HG03175 (cell line): ENCODE results near the gene C1QTNF9.
A peak's percentile ranks its signal among the peaks of the same experiment; 100 is the strongest.
"Not testable (repeated sequence)": the region's sequence is repeated elsewhere in the genome, so short reads cannot be mapped to it uniquely, and the experiment has no call there.

Source experiments
- ATAC-seq: cut with Tn5 transposase; IDR thresholded peaks from one replicate; pipeline ENCODE4 v1.9.1; 2021; ENCODE audit warnings: mild to moderate bottlenecking, moderate library complexity; ENCODE audit not compliant: unreplicated experiment

The C1QTNF9 gene, protein sequence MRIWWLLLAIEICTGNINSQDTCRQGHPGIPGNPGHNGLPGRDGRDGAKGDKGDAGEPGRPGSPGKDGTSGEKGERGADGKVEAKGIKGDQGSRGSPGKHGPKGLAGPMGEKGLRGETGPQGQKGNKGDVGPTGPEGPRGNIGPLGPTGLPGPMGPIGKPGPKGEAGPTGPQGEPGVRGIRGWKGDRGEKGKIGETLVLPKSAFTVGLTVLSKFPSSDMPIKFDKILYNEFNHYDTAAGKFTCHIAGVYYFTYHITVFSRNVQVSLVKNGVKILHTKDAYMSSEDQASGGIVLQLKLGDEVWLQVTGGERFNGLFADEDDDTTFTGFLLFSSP

DNA sequence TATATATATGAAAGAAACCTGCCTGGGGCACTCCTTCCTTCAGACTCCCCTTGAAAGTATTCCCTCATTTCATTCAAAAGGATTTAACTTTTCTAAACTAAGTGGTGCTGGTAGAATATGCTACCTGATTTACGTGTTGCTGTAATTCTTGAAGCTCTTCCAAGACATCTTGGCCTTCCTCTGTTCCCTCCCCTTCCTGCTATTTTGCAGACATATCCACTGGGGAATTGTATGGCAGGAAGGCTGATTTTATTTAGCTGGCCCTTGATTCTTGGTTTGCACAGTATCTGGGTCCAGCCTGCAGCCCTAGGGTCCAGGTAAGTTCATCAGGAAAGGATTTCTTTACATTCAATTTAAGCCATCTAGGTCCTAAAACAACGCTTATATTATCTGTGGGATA lies at the start of gene C1QTNF9:
Gene C1QTNF9, plus strand, starts transcription at position 281 of the 400 bp plus-strand sequence. CDS start 6,424 bp downstream, outside the sequence.
- ATAC-seq: not testable (repeated sequence)

DNA sequence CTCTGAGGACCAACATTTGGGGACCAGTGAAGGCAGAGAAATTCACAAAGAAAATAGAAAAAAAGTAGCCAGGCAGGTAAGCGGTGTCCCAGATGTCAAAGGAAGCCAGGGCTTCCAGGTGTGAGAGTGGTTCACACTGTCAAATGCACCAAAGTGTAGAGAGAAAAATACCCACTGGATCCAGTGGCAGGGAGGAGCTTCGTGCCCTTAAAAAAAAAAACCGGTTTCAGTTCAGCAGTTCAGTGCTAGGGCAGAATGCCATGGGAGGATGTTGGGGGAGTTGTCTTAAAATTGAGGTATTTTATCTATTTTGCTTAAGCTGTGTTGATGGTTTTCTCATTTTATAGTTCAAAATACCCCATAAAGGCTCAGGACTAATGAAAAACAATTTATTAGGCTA lies 47.8 kb upstream of the C1QTNF9 start:
- ATAC-seq: no peak

DNA sequence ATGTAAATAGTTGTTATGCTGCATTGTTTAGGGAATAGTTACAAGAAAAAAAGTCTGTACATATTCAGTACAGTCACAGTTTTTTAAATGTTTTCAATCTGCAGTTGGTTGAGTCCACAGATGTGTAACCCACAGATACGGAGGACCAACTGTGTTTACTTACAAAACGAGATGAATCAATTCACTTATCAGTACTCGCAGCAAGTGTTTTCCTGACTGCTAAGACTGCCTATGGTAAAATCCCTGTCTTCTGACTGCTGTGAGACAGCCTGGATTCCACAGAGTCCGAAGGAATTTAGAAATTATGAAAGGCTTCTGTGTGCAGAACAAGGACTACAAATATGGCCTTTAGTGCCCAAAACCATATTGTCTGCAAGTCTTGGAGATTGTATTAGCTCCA lies 45.7 kb upstream of the C1QTNF9 start:
- ATAC-seq: no peak

- peak; percentile 78 for ATAC-seq
These were observed 44.4 kb upstream of the C1QTNF9 start for GRCh38 chr13:24264976-24265375.

DNA sequence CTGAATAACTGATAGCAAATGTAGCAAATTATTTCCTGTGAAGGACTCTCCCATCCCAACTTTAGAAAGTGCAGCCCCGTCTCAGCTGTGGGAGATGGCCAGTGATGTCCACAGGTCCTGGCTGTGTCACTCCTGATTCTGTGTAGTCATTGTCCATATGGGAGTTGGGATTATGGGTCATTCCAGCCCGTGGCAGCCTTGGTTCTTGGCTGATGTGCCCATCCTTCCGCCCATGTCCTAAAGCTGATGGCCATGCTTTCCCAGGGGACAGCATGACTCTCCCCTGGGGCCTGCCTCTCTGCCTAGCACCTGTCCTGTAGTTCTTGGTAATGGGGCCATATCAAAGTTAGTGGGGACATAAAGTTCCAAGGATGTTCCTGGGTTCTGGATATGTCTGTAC lies 43.9 kb upstream of the C1QTNF9 start:
- no peak for ATAC-seq

DNA sequence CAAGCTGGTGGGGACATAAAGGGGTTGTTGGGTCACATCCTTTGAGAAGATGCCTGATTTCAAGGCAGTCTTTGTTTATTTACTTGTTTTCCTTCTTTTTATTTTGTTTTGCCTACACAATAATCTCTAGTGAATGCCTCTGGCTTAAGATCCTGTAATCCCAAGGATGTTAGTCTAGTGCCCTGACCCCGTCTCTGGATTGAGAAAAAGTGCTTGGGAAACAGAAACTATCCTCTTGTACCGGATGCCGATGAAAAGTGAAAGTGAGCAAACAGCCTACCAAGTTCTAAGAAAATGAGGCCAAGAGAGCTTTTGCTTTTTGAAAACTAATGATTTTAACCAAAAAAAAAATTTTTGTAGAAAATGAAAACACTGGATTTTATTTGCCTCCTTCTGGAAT lies 42.1 kb upstream of the C1QTNF9 start:
- ATAC-seq: no peak

GRCh38 chr13:24267801-24268200 lies 41.6 kb upstream of the C1QTNF9 start:
- no peak for ATAC-seq

- ATAC-seq: no peak
These were observed 39.6 kb upstream of the C1QTNF9 start for GRCh38 chr13:24269821-24270220.

- ATAC-seq: peak; percentile 47
These were observed 38.7 kb upstream of the C1QTNF9 start for GRCh38 chr13:24270639-24271141.

DNA sequence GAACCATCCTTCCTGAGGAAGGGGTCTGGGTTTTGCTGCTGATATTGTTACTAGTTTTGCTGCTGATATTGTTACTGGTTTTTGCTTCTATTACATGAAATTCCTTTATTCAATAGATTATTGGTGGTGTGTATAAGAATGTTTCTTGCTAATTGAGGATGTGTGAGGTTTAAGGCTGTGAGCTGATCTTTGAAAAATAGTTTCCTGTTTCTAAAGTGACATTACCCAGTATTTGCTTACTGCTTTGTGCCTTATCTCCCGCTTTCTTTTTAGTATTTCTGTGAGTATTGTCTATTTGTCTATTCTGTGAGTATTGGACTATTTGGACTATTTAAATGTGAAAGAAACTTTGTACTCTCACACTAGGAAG lies 38.2 kb upstream of the C1QTNF9 start:
- no peak for ATAC-seq

DNA sequence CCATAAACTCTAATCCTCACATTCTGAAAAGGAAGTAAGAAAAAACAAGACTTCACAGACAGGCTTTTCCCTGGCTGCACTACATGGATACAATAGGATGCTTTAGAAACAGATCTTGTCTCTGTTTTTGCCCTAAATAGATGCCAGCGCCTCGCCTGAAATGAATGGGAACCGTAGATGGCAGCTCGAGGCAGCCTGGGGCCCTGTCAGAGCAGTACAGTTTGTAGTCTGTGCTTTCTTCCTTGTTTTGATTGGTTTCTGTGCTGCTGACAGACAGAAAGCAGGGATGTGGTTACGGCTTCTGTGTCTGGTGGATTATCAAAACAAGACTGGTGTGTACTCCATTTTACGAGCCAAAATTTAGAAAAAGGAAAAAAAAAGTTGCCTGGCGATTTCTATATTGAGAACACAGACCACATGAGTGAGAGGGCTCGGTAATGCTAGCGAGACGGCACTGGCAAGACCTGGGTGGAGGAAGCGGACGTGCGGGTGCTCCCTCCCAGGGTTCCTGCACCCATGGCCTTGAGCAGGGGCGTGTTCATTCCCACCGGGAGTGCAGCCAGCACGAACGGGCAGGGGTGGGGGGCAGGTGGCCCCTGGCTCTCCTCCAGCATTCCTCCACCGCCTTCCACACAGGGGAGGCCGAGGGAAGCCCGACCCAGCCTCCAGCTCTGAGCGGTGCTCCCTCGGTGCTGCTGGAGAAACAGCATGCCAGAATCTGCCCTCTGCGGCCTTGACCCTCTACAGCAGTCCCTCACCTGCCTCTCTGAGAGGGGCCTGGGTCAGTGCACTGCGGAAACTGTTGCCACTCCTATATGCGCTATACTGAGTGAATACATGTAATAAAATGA lies 37.6 kb upstream of the C1QTNF9 start:
- ATAC-seq: peak; percentile 55

DNA sequence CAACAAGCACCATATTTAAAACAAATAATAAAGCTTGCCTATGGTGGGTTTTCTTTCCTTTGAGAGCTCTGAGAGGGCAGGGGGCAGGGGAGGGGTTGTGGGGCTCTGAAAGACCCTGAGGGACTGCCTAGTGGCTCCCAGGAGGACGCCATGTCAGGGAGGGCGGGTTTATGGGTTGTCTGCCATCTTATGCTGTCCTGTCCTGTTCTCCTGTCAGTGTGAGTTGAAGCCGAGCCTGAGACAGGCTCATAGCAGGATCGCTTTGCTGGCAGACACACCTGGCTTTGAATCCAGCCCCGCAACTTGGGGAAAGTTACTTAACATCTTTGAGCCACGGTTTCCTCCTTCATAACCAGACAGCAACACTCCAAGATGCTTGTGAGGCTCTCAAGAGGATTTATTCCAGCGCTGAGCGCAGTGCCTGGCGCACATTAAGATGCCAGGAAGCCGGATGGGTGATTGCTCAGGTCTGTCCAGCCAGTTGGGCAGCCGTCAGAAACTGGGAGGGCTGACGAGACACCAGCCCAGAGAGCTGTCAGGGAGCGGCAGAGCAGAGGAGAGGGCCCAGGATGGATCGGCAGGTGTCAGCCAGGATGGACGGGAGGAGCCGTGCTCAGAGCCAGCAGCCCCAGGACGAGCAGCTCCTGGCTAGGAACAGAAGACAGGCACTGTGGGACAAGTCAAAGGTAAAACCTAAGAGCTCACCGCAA lies 36.8 kb upstream of the C1QTNF9 start:
- ATAC-seq: no peak

GRCh38 chr13:24273926-24274325 lies 35.5 kb upstream of the C1QTNF9 start:
- no peak for ATAC-seq

GRCh38 chr13:24274452-24275021 lies 34.8 kb upstream of the C1QTNF9 start:
- peak; percentile 57 for ATAC-seq

GRCh38 chr13:24275041-24275440 lies 34.3 kb upstream of the C1QTNF9 start:
- no peak for ATAC-seq

DNA sequence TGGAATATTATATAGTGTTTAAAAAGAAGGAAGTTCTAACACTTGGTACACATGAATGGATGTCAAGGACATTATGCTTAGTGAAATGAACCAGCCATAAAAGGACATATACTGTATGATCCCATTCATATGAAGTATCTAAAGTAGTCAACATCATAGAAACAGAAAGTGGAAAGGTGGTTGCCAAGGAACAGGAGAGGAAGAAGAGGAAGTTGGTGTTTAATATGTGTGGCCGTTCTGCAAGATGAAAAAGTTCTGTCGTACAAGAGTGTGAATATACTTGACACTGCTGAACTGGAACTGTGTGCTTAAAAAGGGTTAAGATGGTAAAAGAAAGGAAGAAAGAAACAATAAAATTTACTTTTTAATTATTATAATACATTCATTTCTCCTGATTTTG lies 33.1 kb upstream of the C1QTNF9 start:
- ATAC-seq: peak; percentile 31

GRCh38 chr13:24276861-24277260 lies 32.5 kb upstream of the C1QTNF9 start:
- no peak for ATAC-seq

DNA sequence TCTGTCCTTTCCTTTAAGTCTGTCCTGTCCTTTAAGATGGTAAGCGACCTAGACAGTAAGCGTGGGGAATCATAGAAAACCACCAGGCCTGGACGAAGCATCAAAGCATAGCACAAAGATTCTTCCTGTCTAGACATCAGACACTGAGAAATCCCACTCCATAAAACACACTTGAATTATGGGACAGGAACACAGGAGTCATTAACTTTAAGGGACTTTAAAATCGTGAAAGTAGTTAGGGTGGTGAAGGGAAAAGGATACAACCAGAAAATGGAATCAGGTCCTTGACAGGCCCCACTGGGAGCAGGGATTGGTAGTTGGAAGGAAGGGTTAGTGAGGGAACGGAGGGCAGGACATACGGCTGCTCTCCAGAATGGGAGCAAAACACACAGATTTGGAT lies 31.6 kb upstream of the C1QTNF9 start:
- ATAC-seq: no peak

DNA sequence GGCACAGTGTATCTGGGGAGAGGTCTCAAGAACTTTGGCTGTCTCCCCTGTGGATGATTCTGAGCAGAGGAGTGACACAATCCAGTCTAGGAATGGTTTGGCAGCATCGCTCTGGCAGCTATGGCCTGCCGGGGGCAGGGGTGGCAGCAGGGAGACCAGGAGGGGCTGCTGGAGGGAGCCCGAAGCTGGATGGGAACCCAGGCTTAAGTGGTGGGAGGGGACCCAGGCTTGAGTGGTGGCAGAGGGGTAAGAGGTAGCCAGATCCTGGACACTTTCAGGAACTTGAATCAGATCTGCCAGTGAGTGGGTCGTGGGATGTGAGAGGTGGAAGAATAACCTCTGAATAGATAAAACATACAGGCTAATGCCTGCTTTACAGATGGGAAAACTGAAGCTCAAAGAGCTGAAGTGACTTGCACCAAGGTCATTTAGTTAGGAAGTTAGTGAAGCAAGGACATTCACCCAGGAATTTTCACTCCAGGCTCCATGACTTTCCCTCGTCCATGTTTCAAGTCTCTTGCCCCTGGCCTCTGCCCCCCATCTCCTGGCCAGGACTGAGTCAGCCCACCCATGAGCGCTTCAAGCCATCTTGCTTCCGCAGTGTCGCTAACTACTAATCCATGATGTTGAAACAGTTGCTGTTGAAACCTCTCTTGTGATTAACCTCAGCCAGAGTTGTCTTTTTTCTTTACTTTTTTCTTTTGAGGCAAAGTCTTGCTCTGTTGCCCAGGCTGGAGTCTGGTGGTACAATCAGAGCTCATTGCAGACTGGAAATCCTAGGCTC lies 29.9 kb upstream of the C1QTNF9 start:
- ATAC-seq: no peak

GRCh38 chr13:24280720-24281119 lies 28.7 kb upstream of the C1QTNF9 start:
- peak; percentile 74 for ATAC-seq
